Bronchial epithelial cell (primary cell): ENCODE results near the gene IKZF4. TPM values are rescaled to one million over a fixed set of nuclear protein-coding genes. Genes with fewer than 3 reads are reported as not detected.

Experiments used
- DNase-seq: peaks from one replicate; pipeline ENCODE4 v3.0.0-alpha.2; 2010; ENCODE audit warnings: low read depth
- FAIRE-seq: peaks from 2 replicates; lab custom pipeline; 2011; peaks lifted over from hg19 to GRCh38; lab: Jason Lieb, UNC
- H3K27me3 ChIP-seq: 2 replicates; pipeline ENCODE4 v1.5.1; 2011; ENCODE audit warnings: low read length; ENCODE audit not compliant: control insufficient read depth, insufficient read depth
- H3K36me3 ChIP-seq: 2 replicates; pipeline ENCODE4 v1.5.1; 2011; ENCODE audit warnings: low read length; ENCODE audit not compliant: control insufficient read depth, insufficient read depth
- H3K4me3 ChIP-seq: 2 replicates; pipeline ENCODE4 v1.5.1; 2011; ENCODE audit warnings: mild to moderate bottlenecking, low read depth, low read length, control low read depth
- total RNA-seq: library from RNA; depleted of rRNA; stranded (reverse); fragments of >200 nt; gene quantifications from 2 replicates; pipeline ENCODE4 v1.2.1, GENCODE V29; 2014
- TF ChIP-seq, protein P1 (sequence below): IDR thresholded peaks from 2 replicates; pipeline ENCODE4 v1.5.1; 2011; ENCODE audit warnings: mild to moderate bottlenecking, moderate library complexity, low read length, control low read depth, inconsistent platforms; ENCODE audit not compliant: insufficient read depth, severe bottlenecking

The IKZF4 gene
- total RNA-seq, 1 donor from 2014 or later: 0.26 TPM

DNA sequence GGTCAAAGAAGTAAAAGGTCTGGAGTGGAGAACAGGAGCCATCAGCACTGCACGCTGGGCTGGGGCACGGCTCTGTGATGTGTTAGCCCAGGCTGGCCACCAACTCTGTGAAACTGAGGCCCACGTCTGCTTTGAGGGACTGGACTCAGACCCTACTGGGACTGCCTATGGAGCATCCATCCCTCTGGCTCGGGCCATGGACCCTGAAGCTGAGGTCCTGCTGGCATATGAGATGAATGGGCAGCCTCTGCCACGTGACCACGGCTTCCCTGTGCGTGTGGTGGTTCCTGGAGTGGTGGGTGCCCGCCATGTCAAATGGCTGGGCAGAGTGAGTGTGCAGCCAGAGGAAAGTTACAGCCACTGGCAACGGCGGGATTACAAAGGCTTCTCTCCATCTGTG lies 16.6 kb upstream of the IKZF4 start:
- no peak for DNase-seq
- TF ChIP-seq, protein P1, sequence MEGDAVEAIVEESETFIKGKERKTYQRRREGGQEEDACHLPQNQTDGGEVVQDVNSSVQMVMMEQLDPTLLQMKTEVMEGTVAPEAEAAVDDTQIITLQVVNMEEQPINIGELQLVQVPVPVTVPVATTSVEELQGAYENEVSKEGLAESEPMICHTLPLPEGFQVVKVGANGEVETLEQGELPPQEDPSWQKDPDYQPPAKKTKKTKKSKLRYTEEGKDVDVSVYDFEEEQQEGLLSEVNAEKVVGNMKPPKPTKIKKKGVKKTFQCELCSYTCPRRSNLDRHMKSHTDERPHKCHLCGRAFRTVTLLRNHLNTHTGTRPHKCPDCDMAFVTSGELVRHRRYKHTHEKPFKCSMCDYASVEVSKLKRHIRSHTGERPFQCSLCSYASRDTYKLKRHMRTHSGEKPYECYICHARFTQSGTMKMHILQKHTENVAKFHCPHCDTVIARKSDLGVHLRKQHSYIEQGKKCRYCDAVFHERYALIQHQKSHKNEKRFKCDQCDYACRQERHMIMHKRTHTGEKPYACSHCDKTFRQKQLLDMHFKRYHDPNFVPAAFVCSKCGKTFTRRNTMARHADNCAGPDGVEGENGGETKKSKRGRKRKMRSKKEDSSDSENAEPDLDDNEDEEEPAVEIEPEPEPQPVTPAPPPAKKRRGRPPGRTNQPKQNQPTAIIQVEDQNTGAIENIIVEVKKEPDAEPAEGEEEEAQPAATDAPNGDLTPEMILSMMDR: no peak
- peaks cover 5% of the 10 kb centered on the region for H3K36me3 ChIP-seq
- no peak for FAIRE-seq
- H3K27me3 ChIP-seq: no peaks in the 10 kb centered on the region
- no peak overlapping the region for H3K4me3 ChIP-seq

DNA sequence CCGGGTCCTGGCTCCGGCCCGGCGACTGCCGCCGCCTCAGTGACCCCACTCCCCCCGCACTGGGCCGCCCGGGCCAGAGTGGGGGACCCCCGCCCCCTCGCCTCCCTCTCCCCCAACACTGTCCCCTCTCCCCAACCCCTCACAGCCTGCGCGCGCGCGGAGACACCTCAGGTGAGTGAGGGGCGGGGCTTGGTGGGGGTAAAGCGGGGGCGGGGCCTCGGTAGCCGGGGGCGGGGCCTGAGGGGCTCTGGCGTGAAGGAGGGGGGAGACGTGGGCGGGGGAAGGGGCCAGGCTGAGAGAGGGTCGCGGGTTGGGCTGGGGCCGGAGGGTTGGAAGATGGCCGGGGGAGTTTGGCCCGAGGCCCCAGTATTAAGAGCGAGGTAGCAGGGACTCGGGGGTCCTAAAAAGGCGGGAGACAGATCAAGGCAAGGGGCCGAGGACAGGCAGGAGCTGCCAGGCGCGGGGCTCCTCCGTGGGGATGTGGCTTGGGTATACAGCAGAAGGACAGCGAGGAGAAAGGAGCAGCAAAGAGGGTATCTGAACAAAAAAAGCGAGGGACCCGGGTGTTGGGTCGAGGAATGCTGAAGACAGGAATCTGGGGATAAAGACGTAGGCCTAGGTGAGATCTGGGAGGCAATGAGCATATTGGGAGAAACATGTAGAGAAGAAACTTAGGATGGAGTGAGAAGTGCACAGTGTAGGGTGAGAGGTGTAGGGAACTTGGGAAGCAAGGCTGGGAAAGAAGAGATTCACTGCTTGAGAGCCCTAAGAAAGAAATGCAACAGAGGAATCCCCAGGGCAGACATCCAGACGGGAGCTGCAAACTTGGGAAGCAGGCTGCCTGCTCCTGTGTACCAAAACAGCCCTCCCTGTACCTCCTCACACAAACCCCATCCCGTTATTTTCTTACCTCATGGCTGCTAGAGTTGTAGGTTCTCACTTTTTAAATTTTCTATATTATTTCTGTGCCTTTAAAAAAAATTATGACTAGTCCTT lies 13.0 kb upstream of the IKZF4 start:
- H3K27me3 ChIP-seq: no peaks in the 10 kb centered on the region
- DNase-seq (no peak), FAIRE-seq (no peak)
- TF ChIP-seq, protein P1: no peak
- H3K36me3 ChIP-seq: peaks cover 5% of the 10 kb centered on the region
- H3K4me3 ChIP-seq: peak overlapping the region; percentile 66

DNA sequence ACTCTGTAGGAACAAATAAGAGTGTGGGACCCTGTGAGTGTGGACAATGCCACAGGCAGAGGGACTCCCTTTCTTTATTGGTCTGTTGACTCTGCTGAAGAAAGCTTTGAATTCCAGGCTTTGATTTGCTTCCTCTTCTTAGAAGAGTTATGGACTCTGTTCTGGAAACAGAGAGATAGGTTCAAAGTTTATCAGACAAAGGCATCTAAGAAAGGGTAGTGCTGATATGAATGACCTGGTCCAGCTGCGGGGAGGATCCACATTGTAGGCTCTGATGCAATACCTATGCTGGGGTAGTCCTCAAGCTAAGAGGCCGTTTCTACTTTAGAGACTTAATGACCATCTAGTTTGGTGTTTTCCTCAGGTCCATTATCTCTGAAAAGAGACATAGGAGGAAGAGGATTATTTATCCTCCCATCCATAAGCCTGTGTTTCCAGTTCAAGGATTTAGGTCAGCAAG lies 10.7 kb upstream of the IKZF4 start:
- no peak for FAIRE-seq

DNA sequence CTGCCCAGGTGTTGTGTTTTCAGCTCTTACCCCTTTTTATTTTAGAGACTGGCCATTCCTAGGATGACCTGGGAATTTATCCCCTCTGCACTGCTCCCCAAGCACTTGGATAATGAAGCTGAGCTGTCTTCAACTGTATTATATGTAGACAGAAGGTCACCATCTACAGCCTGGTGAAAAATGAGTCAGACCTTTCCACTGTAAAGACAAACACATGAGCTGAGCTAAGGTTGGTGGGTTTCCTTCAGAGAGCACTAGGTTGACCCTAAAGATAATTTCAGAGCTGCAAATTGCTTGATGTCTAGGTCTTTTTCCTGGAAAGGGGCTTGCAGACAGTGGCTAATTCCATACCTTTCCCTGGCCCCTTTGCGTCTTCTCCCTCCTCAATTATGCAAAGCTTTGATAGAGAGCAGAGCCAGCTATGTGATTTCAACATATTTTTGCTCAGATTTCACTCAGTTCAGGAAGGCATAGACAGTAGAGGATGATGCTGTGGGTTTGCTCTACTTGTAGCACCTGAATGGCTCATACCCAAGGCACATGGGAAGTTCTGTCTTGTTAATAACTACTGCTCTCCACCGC lies 9.2 kb upstream of the IKZF4 start:
- DNase-seq (no peak), FAIRE-seq (no peak)
- TF ChIP-seq, protein P1: no peak
- Histone ChIP-seq H3K4me3 (no peak overlapping the region), H3K36me3 (no peaks in the 10 kb centered on the region), H3K27me3 (no peaks in the 10 kb centered on the region)

More for the DNA sequence above, 10.7 kb upstream of the IKZF4 start:
- Histone ChIP-seq H3K36me3 (no peaks in the 10 kb centered on the region), H3K4me3 (no peak overlapping the region), H3K27me3 (no peaks in the 10 kb centered on the region)
- TF ChIP-seq, protein P1: no peak
- DNase-seq: no peak

DNA sequence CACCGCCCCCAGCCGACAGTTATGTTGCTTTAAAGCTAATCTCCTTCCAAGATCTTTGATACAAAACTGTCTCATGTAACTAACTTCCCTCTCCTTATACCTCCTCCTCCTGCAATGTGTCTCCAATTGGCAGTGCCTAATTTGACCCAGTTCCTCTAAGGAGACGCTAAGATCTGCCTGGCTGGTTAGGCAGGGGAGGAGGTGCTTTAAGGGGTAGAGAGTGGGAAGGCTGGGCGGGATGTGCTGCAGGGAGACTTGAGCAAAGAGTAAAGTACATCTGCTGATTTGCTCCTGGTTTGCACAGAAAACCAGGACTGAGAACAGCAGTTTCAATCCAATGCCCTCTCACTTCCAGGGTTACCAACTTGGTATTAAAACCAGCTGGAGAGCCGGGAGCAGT lies 7.4 kb upstream of the IKZF4 start:
- TF ChIP-seq, protein P1: no peak
- H3K27me3 ChIP-seq: no peaks in the 10 kb centered on the region
- H3K36me3 ChIP-seq: no peaks in the 10 kb centered on the region
- DNase-seq (no peak), FAIRE-seq (no peak)
- H3K4me3 ChIP-seq: no peak overlapping the region
